SH-SY5Y (cell line): ENCODE data around the gene SOAT2.

ENCODE experiments used
- GATA2 ChIP-seq: IDR thresholded peaks from 2 replicates; pipeline ENCODE4 v1.6.1; 2011; ENCODE audit warnings: mild to moderate bottlenecking, low read depth, low read length
- GATA3 ChIP-seq: IDR thresholded peaks from 2 replicates; pipeline ENCODE4 v1.6.1; 2011; ENCODE audit warnings: low read depth, mild to moderate bottlenecking, low read length, moderate library complexity

SOAT2 gene

DNA sequence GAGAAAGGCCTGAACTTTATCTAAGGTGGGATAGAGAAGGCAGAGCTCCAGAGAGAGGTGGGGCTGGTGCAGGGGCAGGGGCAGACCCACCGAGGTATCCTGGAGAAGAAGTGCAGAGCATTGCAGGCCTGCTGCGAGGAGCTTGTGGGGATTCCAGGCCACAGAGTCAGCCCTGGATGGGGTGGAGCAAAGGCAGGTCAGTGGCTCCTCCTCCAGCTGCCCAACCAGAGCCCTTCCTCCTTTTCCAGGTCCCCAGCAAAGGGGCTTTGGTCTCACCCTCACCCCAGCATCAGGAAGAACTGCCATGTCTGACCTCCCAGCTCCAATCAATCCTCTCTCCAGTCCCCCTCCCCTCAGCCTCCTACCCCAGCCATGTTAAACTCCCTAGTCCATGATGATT, 57.4 kb downstream of the SOAT2 start:
- no peak for TF ChIP-seq GATA3
- no peak for TF ChIP-seq GATA2

DNA sequence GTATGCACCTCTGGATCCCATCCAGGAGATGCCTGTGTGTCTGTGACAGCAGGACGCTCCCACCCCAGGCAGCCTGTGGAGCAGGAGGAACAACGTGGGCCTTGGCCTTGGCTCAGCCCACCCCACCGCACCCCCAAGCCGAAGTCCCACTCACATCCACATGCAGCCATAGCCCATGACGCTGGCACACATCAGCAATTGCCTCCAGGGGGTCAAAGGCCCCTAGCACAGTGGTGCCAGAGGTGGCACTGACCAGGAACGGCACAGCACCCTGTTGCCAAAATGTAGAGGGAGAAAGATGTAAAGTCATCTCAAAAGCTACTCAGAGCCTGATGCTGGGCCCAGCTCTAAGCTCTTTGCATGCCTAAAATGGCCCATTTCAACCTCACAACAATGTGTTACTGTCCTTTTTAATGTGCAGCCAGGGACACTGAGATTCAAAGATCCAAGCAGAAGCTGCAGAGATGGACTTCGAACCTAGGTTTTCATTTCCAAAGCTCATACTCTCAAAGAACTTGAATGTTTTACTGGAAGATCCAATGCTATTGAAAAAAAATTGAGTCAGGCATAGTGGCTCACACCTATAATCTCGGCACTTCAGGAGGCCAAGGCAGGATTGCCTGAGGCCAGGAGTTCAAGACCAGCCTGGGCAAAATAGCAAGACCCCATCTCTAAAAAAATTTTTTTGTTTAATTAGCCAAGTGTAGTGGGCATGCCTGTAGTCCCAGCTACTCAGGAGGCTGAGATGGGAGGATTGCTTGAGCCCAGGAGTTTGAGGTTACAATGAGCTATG, 58.0 kb downstream of the SOAT2 start:
- no peak for TF ChIP-seq GATA2
- no peak for TF ChIP-seq GATA3

DNA sequence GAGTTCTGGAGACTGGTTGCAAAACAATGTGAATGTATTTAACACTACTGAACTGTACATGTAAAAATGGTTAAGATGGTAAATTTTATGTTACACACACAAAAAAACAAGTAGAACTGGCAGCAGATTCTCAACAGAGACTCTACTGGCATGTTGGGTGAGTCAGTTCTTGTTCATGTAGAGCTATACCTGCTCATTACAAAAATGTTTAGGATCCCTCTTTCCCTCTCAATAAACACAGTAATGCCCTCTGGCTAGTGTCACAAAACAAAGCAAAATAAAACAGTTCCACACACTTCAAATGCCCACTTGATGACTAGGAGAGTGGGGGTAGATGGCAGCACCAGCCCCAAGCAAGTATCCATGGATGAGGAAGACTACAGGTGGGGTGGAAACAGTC, 63.6 kb downstream of the SOAT2 start:
- TF ChIP-seq GATA3 (no peak), GATA2 (no peak)

DNA sequence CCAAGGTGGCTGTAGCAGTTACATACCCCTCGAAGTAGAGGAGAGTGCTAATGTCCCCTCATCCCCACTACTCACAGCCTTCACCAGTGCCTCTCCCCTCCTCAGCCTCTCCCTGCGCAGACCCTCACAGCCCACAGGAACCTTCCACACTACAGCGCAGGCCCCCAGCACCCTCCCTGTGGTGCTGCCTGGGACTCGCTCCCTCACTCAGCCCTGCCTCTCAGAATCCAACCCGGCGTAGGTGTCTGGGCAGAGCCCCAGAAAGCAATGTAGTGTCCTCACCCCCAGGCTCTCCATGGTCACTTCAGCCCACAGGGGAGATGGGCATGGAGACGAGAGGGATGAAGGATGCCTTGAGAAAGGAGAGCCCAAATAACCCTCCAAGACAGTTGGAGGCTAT, 66.4 kb downstream of the SOAT2 start:
- TF ChIP-seq GATA2 (no peak), GATA3 (no peak)

DNA sequence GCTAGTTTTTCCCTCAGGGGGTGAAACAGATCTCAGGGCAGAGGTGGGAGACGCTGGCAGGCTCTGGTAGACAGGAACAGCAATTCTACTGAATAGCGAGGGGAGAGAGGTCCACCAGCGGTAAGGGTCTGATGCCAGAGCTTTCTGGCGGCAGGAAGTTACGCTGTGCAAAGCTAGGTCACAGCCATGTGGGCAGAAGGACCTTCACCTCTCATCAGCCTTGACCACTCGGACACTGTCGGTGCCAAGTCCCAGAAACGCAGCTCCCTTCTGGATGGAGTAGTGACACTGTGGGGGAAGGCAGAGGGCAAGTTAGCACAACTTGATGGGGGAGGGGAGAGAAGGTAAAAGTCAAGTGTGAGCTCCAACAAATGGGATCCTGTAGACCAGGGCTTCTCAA, 66.9 kb downstream of the SOAT2 start:
- no peak for TF ChIP-seq GATA2
- no peak for TF ChIP-seq GATA3

DNA sequence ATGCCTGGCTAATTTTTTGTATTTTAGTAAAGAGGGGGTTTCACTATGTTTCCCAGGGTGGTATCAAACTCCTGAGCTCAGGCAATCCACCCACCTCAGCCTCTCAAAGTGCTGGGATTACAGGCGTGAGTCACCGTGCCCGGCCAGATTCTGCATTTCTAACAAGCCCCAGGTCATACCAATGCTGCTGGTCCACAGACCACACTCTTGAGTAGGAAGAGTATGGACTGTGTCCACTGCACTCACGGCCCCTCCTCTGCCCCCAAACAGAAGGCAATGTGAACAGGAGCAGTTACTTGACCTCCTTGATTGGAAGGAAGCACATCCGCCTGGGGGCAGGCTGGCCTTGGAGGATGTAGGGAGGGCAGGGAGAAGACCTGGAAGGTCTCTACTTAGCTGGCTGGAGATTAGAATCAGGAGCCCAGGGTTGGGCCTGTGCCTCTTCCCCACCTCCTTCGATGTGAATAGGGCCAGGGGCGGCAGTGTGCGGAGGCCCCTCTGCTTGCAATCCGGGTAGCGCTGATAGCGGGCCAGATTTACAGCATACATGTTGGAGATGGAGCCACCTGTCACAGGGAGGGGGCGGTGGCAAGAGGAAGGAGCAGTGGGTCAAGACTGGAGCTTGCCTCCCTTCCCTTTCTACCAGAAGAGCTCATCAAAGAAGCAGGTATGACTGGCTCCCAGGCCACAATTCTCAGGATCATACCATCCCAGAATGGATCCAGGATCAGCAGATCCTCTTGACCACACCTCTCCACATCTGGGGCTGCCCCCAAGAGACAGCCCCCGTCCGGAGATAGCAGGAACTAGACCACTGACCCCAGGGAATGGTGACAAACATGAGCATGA, 67.8 kb downstream of the SOAT2 start:
- TF ChIP-seq GATA3 (no peak), GATA2 (no peak)

DNA sequence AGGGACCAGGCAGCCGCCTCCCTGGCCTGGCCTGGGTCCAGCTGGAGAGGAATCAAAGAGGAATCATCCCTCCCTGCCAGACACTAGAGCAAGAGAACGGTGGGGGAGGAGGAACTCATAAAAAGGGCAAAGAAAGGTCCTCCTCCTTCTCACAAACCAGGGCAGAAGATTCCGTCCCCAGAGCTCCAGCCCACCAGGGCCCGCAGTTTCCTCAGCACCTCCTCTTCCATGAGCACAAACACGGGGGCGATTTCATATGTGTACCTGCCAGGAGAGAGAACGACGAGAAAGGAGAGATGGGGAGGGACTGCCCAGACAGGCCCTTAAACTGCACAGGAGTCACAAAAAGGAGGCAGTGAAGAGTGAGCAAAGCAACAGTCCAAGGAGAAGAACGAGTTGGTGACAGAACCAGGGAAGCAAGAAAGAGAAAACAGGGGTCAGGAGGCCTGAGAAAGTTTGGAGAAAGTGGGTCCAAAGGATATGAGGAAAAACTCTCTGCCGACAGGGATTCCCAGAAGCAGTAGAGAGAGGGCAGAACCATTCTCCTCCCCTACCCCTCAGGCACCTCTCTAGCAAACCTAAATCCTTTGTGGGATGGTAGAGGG, 68.5 kb downstream of the SOAT2 start:
- no peak for TF ChIP-seq GATA3
- TF ChIP-seq GATA2 = no peak

DNA sequence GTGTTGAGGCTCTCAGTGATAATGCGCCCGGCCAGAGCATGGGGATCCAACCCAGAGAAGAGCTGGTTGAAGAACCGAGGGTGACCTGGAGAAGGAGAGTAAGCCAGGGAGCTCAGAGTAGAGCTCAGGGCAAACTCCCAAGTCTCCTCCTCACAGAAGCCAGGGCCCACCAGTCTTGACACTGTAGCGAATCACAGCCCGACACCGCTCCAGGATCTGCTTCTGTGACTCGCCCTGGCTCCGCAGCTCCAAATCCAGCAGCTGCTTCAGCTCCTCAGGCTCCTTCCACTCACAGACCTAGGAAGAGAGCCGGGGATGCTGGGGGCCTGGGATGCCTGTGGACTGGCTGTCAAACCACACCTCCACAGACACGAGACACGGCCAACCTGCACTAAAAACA, 69.1 kb downstream of the SOAT2 start:
- TF ChIP-seq GATA2 (no peak), GATA3 (no peak)

DNA sequence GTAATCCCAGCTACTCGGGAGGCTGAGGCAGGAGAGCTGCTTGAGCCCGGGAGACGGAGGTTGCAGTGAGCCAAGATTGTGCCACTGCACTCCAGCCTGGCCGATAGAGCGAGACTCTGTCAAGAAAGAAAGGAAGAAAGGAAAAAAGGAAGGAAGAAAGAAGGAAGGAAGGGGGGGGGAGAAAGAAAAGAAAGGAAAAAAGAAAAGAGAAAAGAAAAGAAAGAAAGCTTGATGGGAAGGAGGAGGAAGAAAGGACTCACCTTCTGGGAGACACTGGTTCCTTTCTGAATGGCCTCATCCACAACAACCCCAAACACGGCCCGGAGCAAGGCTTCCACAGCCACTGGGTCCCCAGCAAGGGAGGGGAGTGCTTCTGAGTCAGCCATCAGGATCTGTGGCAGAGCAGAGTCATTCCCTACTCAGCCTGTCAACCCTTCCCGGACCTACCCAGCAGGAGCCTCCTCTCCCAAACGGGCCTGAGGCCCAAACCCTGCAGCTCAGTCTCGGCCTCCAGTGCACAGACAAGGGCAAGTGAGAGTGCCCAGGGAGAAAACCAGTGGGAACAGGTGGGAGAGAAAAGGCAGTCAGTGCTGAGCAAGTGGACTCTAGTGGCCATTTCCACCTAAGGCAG, 69.9 kb downstream of the SOAT2 start:
- no peak for TF ChIP-seq GATA3
- TF ChIP-seq GATA2 = no peak
